Kidney (tissue), 14 donors: ENCODE results near the gene TNFSF15. TPM values are rescaled to one million over a fixed set of nuclear protein-coding genes. Genes with fewer than 3 reads are reported as not detected.
A peak's percentile ranks its signal among the peaks of the same experiment; 100 is the strongest.

Experiments used
- DNase-seq, 5 donors: peaks; one replicate each; pipeline ENCODE4 v3.0.0-alpha.2; 2013 to 2020
- FAIRE-seq: peaks from 2 replicates; lab custom pipeline; 2012; peaks lifted over from hg19 to GRCh38; lab: Jason Lieb, UNC
- H3K27ac ChIP-seq, 2 donors: one replicate each; pipeline ENCODE4 v1.7.0; 2013; ENCODE audit warnings: low read depth in 2 of 2, low read length in 2 of 2, inconsistent platforms in 1 of 2
- H3K27me3 ChIP-seq: one replicate; pipeline ENCODE4 v1.7.1; 2013; ENCODE audit warnings: low read length, inconsistent platforms; ENCODE audit not compliant: control insufficient read depth, insufficient read depth
- H3K36me3 ChIP-seq, 3 donors: one replicate each; pipeline versions ENCODE4 v1.7.0 to v1.7.1; 2013; ENCODE audit warnings: low read length in 3 of 3, control low read depth in 1 of 3, inconsistent platforms in 1 of 3; ENCODE audit not compliant: insufficient read depth in 3 of 3, control insufficient read depth in 2 of 3
- H3K4me1 ChIP-seq, 3 donors: one replicate each; pipeline versions ENCODE4 v1.7.0 to v1.7.1; 2013; ENCODE audit warnings: low read length in 3 of 3, inconsistent platforms in 1 of 3, low read depth in 1 of 3; ENCODE audit not compliant: control insufficient read depth in 2 of 3, insufficient read depth in 2 of 3
- H3K4me3 ChIP-seq, 3 donors: one replicate each; pipeline versions ENCODE4 v1.7.0 to v1.8.1; 2013; ENCODE audit warnings: low read length in 3 of 3, control low read depth in 1 of 3, inconsistent platforms in 1 of 3
- H3K9ac ChIP-seq, 3 donors: one replicate each; pipeline versions ENCODE4 v1.7.0 to v1.7.1; 2013; ENCODE audit warnings: low read length in 3 of 3, control low read depth in 1 of 3, inconsistent platforms in 1 of 3
- H3K9me3 ChIP-seq, 3 donors: one replicate each; pipeline versions ENCODE4 v1.7.0 to v1.7.1; 2013; ENCODE audit warnings: low read length in 3 of 3, control low read depth in 1 of 3, inconsistent platforms in 1 of 3; ENCODE audit not compliant: control insufficient read depth in 2 of 3, insufficient read depth in 1 of 3
- intact Hi-C: fragments of 100-400 bp; cut with DNase I; formaldehyde crosslinking; loops from one replicate; pipeline ENCODE4 v1.11.1; 2022
- polyA plus RNA-seq: library from polyadenylated mRNA; stranded (reverse); fragments of 350-450 nt; fragmentation: Illumina TruSeq; extraction: RNeasy Lipid Tissue Mini Kit (QIAGEN cat#74804); gene quantifications from one replicate; pipeline ENCODE4 v1.2.3, GENCODE V29; 2014; ENCODE audit warnings: low read depth, low replicate concordance; ENCODE audit not compliant: insufficient read depth
- total RNA-seq: library from RNA; stranded (reverse); fragmentation: NEBNext Ultra II Directional; extraction: Animal tissue kit (Norgen Biotek cat#: 25700); gene quantifications from one replicate; pipeline ENCODE4 v1.2.1, GENCODE V29; 2021
- TF ChIP-seq, protein P1 (sequence below): IDR thresholded peaks from 3 replicates; pipeline ENCODE4 v1.5.1; 2012; ENCODE audit warnings: mild to moderate bottlenecking, moderate library complexity, borderline replicate concordance; ENCODE audit not compliant: insufficient read depth; ENCODE audit errors: extremely low read depth
- donor health status: control.
- donor health status: control.
- donor health status: control.
- donor health status: control.
- donor health status: control.
- donor health status: DM: yes; HTN: yes; CAD: no.
- donor health status: Normal renal cell carcinoma (clear cell type).

TNFSF15 gene
- total and polyA plus RNA-seq, 2 donors from 2014 or later: 1.4 to 2.3 TPM

- Histone ChIP-seq H3K27ac (no peak overlapping the region), H3K4me3 (no peak overlapping the region), H3K4me1 (peaks cover 0 to 14% (median 13%) of the 10 kb centered on the region in 3 donors), H3K9me3 (no peaks in the 10 kb centered on the region), H3K27me3 (no peaks in the 10 kb centered on the region), H3K36me3 (no peaks in the 10 kb centered on the region), H3K9ac (no peak overlapping the region)
- intact Hi-C loops: no loop called here
- TF ChIP-seq, protein P1, sequence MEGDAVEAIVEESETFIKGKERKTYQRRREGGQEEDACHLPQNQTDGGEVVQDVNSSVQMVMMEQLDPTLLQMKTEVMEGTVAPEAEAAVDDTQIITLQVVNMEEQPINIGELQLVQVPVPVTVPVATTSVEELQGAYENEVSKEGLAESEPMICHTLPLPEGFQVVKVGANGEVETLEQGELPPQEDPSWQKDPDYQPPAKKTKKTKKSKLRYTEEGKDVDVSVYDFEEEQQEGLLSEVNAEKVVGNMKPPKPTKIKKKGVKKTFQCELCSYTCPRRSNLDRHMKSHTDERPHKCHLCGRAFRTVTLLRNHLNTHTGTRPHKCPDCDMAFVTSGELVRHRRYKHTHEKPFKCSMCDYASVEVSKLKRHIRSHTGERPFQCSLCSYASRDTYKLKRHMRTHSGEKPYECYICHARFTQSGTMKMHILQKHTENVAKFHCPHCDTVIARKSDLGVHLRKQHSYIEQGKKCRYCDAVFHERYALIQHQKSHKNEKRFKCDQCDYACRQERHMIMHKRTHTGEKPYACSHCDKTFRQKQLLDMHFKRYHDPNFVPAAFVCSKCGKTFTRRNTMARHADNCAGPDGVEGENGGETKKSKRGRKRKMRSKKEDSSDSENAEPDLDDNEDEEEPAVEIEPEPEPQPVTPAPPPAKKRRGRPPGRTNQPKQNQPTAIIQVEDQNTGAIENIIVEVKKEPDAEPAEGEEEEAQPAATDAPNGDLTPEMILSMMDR: no peak
- FAIRE-seq (no peak), DNase-seq (no peak)
Measured at GRCh38 chr9:114775121-114775520, 30.7 kb downstream of the TNFSF15 start.

DNA sequence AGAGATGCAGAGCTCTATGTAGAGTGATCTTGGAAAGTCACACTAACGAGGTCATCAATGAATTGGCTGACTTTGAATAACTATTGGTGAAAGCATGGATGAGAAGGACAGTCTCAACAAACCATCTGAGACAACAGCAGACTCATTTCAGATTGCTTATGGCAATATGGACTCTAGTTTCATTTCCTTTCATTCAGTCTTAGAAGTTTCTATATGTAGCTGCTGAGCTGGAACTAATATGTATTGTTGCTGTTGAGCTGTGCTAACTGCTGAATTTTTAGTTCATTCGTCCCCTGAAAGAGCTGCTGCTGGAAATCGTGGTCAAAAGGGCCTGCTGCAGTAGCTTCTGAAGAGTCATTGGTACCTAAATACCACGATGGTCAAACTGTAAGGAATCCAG lies 31.3 kb downstream of the TNFSF15 start:
- Histone ChIP-seq H3K36me3 (no peaks in the 10 kb centered on the region), H3K9me3 (no peaks in the 10 kb centered on the region)

GRCh38 chr9:114771889-114772288 lies 34.0 kb downstream of the TNFSF15 start:
- Histone ChIP-seq H3K4me1 (peaks cover 0 to 5% (median 3%) of the 10 kb centered on the region in 3 donors), H3K27ac (no peak overlapping the region), H3K4me3 (no peak overlapping the region), H3K36me3 (no peaks in the 10 kb centered on the region), H3K9me3 (no peaks in the 10 kb centered on the region), H3K27me3 (no peaks in the 10 kb centered on the region), H3K9ac (no peak overlapping the region)
- FAIRE-seq (no peak), DNase-seq (no peak)
- TF ChIP-seq, protein P1: no peak
- intact Hi-C loops: no loop called here

More for the DNA sequence above, 31.3 kb downstream of the TNFSF15 start:
- no peak overlapping the region for H3K4me3 ChIP-seq
- TF ChIP-seq, protein P1: no peak
- no peaks in the 10 kb centered on the region for H3K27me3 ChIP-seq
- DNase-seq (no peak), FAIRE-seq (no peak)
- H3K4me1 ChIP-seq: peaks cover 0 to 11% (median 7%) of the 10 kb centered on the region in 3 donors
- H3K9ac ChIP-seq: no peak overlapping the region
- no peak overlapping the region for H3K27ac ChIP-seq
- intact Hi-C loops: no loop called here

GRCh38 chr9:114770991-114771390 lies 34.8 kb downstream of the TNFSF15 start:
- intact Hi-C loops: no loop called here
- Histone ChIP-seq H3K9me3 (no peaks in the 10 kb centered on the region), H3K9ac (no peak overlapping the region), H3K27me3 (no peaks in the 10 kb centered on the region), H3K4me1 (peaks cover 0 to 5% (median 3%) of the 10 kb centered on the region in 3 donors), H3K36me3 (no peaks in the 10 kb centered on the region), H3K27ac (no peak overlapping the region), H3K4me3 (no peak overlapping the region)
- TF ChIP-seq, protein P1: no peak
- FAIRE-seq: no peak
- peak in 2 of 5 donors; percentile 10 to 26 for DNase-seq
